ENCODE results near the gene DACH1. TPM values are rescaled to one million over a fixed set of nuclear protein-coding genes. Genes with fewer than 3 reads are reported as not detected.
A peak's percentile ranks its signal among the peaks of the same experiment; 100 is the strongest.

The DACH1 gene
- total RNA-seq, 1 donor from 2014 or later: 37.1 TPM

GRCh38 chr13:71803066-71803465 lies 63.9 kb downstream of the DACH1 start:
- Mint-ChIP-seq H3K4me1 (ENCODE audit: low read depth) (peaks cover 18% of the 10 kb centered on the region), H3K27ac (no peak overlapping the region), H3K9me3 (ENCODE audit: low read depth) (peaks cover 4% of the 10 kb centered on the region), H3K4me3 (ENCODE audit: low read depth) (no peak overlapping the region), H3K36me3 (ENCODE audit: insufficient read depth) (peaks cover 1% of the 10 kb centered on the region), H3K27me3 (no peaks in the 10 kb centered on the region)
- TF ChIP-seq CTCF (IDR thresholded peaks at IDR 0.05; ENCODE audit: unreplicated experiment): no peak
- no peak for DNase-seq (ENCODE audit: low spot score, unreplicated experiment)

- H3K4me3 Mint-ChIP-seq (ENCODE audit: low read depth): no peak overlapping the region
- H3K9me3 Mint-ChIP-seq (ENCODE audit: low read depth): peaks cover 4% of the 10 kb centered on the region
- H3K36me3 Mint-ChIP-seq (ENCODE audit: insufficient read depth): peaks cover 1% of the 10 kb centered on the region
- no peak overlapping the region for H3K27ac Mint-ChIP-seq
- TF ChIP-seq CTCF (IDR thresholded peaks at IDR 0.05; ENCODE audit: unreplicated experiment): no peak
- H3K27me3 Mint-ChIP-seq: no peaks in the 10 kb centered on the region
- peaks cover 18% of the 10 kb centered on the region for H3K4me1 Mint-ChIP-seq (ENCODE audit: low read depth)
- DNase-seq (ENCODE audit: low spot score, unreplicated experiment): no peak
These were observed 65.2 kb downstream of the DACH1 start for GRCh38 chr13:71801781-71802180.

- Mint-ChIP-seq H3K36me3 (ENCODE audit: insufficient read depth) (peaks cover 1% of the 10 kb centered on the region), H3K27ac (peak overlapping the region; percentile 3), H3K27me3 (no peaks in the 10 kb centered on the region), H3K4me3 (ENCODE audit: low read depth) (no peak overlapping the region), H3K4me1 (ENCODE audit: low read depth) (peaks cover 18% of the 10 kb centered on the region), H3K9me3 (ENCODE audit: low read depth) (peaks cover 4% of the 10 kb centered on the region)
- DNase-seq (ENCODE audit: low spot score, unreplicated experiment): no peak
- no peak for TF ChIP-seq CTCF (IDR thresholded peaks at IDR 0.05; ENCODE audit: unreplicated experiment)
These were observed 65.7 kb downstream of the DACH1 start for GRCh38 chr13:71801165-71801760.

GRCh38 chr13:71799324-71799723 lies 67.7 kb downstream of the DACH1 start:
- Mint-ChIP-seq H3K27ac (no peak overlapping the region), H3K4me3 (ENCODE audit: low read depth) (no peak overlapping the region)
- TF ChIP-seq CTCF (IDR thresholded peaks at IDR 0.05; ENCODE audit: unreplicated experiment): no peak

GRCh38 chr13:71798707-71799106 lies 68.3 kb downstream of the DACH1 start:
- Mint-ChIP-seq H3K9me3 (ENCODE audit: low read depth) (peaks cover 3% of the 10 kb centered on the region), H3K36me3 (ENCODE audit: insufficient read depth) (peaks cover 3% of the 10 kb centered on the region), H3K27me3 (no peaks in the 10 kb centered on the region), H3K4me3 (ENCODE audit: low read depth) (no peak overlapping the region), H3K27ac (peak overlapping the region; percentile 67), H3K4me1 (ENCODE audit: low read depth) (peaks cover 18% of the 10 kb centered on the region)
- no peak for TF ChIP-seq CTCF (IDR thresholded peaks at IDR 0.05; ENCODE audit: unreplicated experiment)
- DNase-seq (ENCODE audit: low spot score, unreplicated experiment): no peak

More at GRCh38 chr13:71799324-71799723, 67.7 kb downstream of the DACH1 start:
- Mint-ChIP-seq H3K4me1 (ENCODE audit: low read depth) (peaks cover 18% of the 10 kb centered on the region), H3K36me3 (ENCODE audit: insufficient read depth) (peaks cover 3% of the 10 kb centered on the region), H3K9me3 (ENCODE audit: low read depth) (peaks cover 3% of the 10 kb centered on the region), H3K27me3 (no peaks in the 10 kb centered on the region)
- DNase-seq (ENCODE audit: low spot score, unreplicated experiment): no peak

All from progenitor cell of endocrine pancreas (in vitro differentiated cells).